ENCODE measurements around the gene GFOD1. TPM values are rescaled to one million over a fixed set of nuclear protein-coding genes. Genes with fewer than 3 reads are reported as not detected.

The GFOD1 gene
- polyA plus RNA-seq, 1 of the 3 experiments (the other 2 are of a cell fraction) = 1.6 TPM

DNA sequence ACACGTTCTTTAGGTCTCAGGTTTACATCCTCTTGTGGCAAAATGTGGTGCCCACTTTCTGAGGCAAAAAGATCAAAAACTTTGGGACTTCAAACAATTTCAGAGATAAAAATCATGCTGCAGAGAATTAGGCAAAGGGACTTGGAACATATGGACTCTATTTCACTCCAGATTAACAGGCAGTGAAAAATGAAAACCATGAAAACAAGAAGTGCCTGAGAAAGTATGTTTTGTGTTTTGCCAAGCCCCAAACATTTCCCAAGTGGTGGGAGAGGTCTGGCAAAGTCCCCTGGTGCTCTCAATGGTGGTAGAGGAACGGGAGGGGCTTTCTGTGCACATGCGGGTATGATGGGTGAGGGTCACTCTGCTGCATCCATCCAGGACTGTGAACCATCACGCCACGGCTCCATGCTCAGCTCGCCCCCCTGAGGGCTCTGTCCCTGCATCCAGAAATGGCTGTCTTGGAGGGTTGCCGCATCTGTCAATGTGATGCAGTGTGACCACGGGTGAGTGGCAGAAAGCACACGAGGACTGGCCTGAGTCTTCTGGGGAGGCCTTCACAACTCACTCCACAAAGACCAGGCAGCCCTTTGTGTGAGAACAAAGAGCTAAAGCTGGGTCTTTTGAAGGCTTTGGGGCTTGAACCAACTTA lies 115.9 kb downstream of the GFOD1 start:
- H3K4me2 ChIP-seq = no peak overlapping the region
- 75% methylated on average over 4 of the region's 9 CpGs for WGBS (ENCODE audit: low lambda C conversion rate)
- CTCF ChIA-PET = interaction anchor here (1.5 kb wide), 1 partner anchor 18 kb away, joined by 4 read pairs; no protein-coding TSS in a partner anchor

DNA sequence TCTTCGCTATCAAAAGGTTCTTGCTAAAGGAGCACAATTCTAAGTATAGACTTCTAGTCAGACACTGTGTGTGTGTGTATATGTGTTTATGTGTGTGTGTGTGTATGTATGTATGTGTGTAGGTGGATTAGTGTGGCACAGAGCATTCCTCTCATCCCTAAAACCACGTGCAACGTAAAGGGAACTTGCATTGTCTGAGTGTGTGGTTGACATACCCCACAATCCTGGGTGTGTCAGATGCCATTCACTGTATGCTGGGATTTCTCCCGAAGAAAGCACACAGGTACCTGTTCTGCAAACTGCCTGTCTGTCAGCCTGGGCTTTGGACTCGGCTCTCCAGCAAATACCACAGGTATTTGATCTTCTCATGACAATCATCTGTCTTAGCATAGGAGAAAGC lies 116.8 kb downstream of the GFOD1 start:
- ChIA-PET CTCF (interaction anchor here (1.3 kb wide), 1 partner anchor 29 kb away, joined by 3 read pairs; no protein-coding TSS in a partner anchor), POLR2A (no interaction called here)
- H3F3A ChIP-seq (replicated peaks; ENCODE audit: insufficient read depth) = no peaks in the 10 kb centered on the region
- H3K4me3 ChIP-seq (ENCODE audit: low read depth in 2 of 2, low read length in 1 of 2) = no peak overlapping the region
- H3K9me3 ChIP-seq = no peaks in the 10 kb centered on the region
- no peak overlapping the region for H3K4me2 ChIP-seq
- no peaks in the 10 kb centered on the region for H3K9me2 ChIP-seq
- H3K36me3 ChIP-seq (replicated peaks in 1 of 2; ENCODE audit: control insufficient read depth in 1 of 2, insufficient read depth in 2 of 2, low read length in 1 of 2) = no peaks in the 10 kb centered on the region
- no peaks in the 10 kb centered on the region for H3K27me3 ChIP-seq (ENCODE audit: insufficient read depth)
- TF ChIP-seq POLR2AphosphoS5 (IDR thresholded peaks at IDR 0.05; ENCODE audit: low read depth, low read length) (no peak), TCF12 (IDR thresholded peaks at IDR 0.05) (no peak), SIN3A (IDR thresholded peaks at IDR 0.05; ENCODE audit: borderline replicate concordance, low read depth, low read length) (no peak), GABPA (IDR thresholded peaks at IDR 0.05; ENCODE audit: low read depth) (no peak)
- H2AFZ ChIP-seq (ENCODE audit: low read depth) = no peak overlapping the region
- H3K4me1 ChIP-seq (ENCODE audit: control insufficient read depth in 1 of 2, insufficient read depth in 2 of 2, low read depth in 1 of 2, low read length in 1 of 2) = peaks cover 0 to 20% of the 10 kb centered on the region in 2 experiments; a peak in 1 of 4 replicates
- no peaks in the 10 kb centered on the region for H4K20me1 ChIP-seq (ENCODE audit: insufficient read depth)
- H3K79me2 ChIP-seq (ENCODE audit: insufficient read depth) = no peaks in the 10 kb centered on the region
- WGBS (ENCODE audit: low lambda C conversion rate) = 83% methylated on average over 4 of the region's 5 CpGs
- no peak for DNase-seq
- H3K9ac ChIP-seq = no peak overlapping the region
- H3K27ac ChIP-seq (ENCODE audit: low read depth in 2 of 2, low read length in 1 of 2) = no peak overlapping the region

More for the DNA sequence above, 115.9 kb downstream of the GFOD1 start:
- Histone ChIP-seq H3K9me2 (no peaks in the 10 kb centered on the region), H3K36me3 (replicated peaks in 1 of 2; ENCODE audit: control insufficient read depth in 1 of 2, insufficient read depth in 2 of 2, low read length in 1 of 2) (no peaks in the 10 kb centered on the region), H3K9me3 (no peaks in the 10 kb centered on the region), H3K4me1 (ENCODE audit: control insufficient read depth in 1 of 2, insufficient read depth in 2 of 2, low read depth in 1 of 2, low read length in 1 of 2) (peaks cover 0 to 20% of the 10 kb centered on the region in 2 experiments; a peak in 1 of 4 replicates), H3K9ac (no peak overlapping the region), H3K4me3 (ENCODE audit: low read depth in 2 of 2, low read length in 1 of 2) (no peak overlapping the region), H3F3A (replicated peaks; ENCODE audit: insufficient read depth) (no peaks in the 10 kb centered on the region), H3K27ac (ENCODE audit: low read depth in 2 of 2, low read length in 1 of 2) (no peak overlapping the region), H3K27me3 (ENCODE audit: insufficient read depth) (no peaks in the 10 kb centered on the region), H2AFZ (ENCODE audit: low read depth) (no peak overlapping the region), H3K79me2 (ENCODE audit: insufficient read depth) (no peaks in the 10 kb centered on the region), H4K20me1 (ENCODE audit: insufficient read depth) (no peaks in the 10 kb centered on the region)
- POLR2A ChIA-PET = interaction anchor here (0.7 kb wide), 1 partner anchor 42 kb away, joined by 3 read pairs; no protein-coding TSS in a partner anchor
- TF ChIP-seq MEF2A (IDR thresholded peaks at IDR 0.05; ENCODE audit: borderline replicate concordance, low read depth) = no peak
- TF ChIP-seq, protein P1, sequence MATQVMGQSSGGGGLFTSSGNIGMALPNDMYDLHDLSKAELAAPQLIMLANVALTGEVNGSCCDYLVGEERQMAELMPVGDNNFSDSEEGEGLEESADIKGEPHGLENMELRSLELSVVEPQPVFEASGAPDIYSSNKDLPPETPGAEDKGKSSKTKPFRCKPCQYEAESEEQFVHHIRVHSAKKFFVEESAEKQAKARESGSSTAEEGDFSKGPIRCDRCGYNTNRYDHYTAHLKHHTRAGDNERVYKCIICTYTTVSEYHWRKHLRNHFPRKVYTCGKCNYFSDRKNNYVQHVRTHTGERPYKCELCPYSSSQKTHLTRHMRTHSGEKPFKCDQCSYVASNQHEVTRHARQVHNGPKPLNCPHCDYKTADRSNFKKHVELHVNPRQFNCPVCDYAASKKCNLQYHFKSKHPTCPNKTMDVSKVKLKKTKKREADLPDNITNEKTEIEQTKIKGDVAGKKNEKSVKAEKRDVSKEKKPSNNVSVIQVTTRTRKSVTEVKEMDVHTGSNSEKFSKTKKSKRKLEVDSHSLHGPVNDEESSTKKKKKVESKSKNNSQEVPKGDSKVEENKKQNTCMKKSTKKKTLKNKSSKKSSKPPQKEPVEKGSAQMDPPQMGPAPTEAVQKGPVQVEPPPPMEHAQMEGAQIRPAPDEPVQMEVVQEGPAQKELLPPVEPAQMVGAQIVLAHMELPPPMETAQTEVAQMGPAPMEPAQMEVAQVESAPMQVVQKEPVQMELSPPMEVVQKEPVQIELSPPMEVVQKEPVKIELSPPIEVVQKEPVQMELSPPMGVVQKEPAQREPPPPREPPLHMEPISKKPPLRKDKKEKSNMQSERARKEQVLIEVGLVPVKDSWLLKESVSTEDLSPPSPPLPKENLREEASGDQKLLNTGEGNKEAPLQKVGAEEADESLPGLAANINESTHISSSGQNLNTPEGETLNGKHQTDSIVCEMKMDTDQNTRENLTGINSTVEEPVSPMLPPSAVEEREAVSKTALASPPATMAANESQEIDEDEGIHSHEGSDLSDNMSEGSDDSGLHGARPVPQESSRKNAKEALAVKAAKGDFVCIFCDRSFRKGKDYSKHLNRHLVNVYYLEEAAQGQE (IDR thresholded peaks at IDR 0.05; ENCODE audit: low read depth, low read length) = no peak
- no peak for TF ChIP-seq GABPA (IDR thresholded peaks at IDR 0.05; ENCODE audit: low read depth)
- TF ChIP-seq RAD21 (IDR thresholded peaks at IDR 0.05; ENCODE audit: low read length) = no peak
- TF ChIP-seq ELF1 (IDR thresholded peaks at IDR 0.05) = no peak
- TF ChIP-seq MXI1 (IDR thresholded peaks at IDR 0.05; ENCODE audit: low read depth, low read length) = no peak
- TF ChIP-seq YY1 (IDR thresholded peaks at IDR 0.05; ENCODE audit: low read depth) = no peak
- peak; percentile 43 for DNase-seq
